ENCODE measurements around the gene FLT3LG. TPM values are rescaled to one million over a fixed set of nuclear protein-coding genes. Genes with fewer than 3 reads are reported as not detected.
A peak's percentile ranks its signal among the peaks of the same experiment; 100 is the strongest.

The FLT3LG gene
- total RNA-seq, 1 donor from 2014 or later, result 1.0 TPM

DNA sequence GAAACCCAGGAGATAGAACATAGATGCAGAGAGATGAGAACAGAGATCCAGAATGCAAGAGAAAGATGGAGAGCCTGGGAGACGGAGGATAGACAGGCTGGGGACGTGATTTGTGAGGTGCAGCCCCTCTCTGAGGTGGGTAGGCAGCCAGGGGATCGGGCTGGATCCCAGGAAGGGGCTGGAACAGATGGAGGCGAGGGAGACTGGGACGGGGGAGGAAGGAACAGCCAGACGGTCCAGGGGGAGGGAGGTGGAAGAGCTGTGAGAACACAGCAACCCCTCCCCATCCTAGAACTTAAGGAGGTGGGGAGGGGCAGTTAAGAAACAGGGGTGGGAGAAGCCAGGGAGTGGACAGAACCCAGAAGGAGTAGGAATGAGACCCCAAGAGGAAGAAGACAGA, 35.8 kb upstream of the FLT3LG start:
- Mint-ChIP-seq H3K4me3 (peak overlapping the region; percentile 31), H3K9me3 (no peaks in the 10 kb centered on the region), H3K4me1 (peaks cover 19% of the 10 kb centered on the region), H3K27me3 (ENCODE audit: low read depth) (peaks cover 98% of the 10 kb centered on the region), H3K27ac (ENCODE audit: unreplicated experiment) (no peak overlapping the region), H3K36me3 (ENCODE audit: low read depth) (no peaks in the 10 kb centered on the region)
- TF ChIP-seq, protein P1, sequence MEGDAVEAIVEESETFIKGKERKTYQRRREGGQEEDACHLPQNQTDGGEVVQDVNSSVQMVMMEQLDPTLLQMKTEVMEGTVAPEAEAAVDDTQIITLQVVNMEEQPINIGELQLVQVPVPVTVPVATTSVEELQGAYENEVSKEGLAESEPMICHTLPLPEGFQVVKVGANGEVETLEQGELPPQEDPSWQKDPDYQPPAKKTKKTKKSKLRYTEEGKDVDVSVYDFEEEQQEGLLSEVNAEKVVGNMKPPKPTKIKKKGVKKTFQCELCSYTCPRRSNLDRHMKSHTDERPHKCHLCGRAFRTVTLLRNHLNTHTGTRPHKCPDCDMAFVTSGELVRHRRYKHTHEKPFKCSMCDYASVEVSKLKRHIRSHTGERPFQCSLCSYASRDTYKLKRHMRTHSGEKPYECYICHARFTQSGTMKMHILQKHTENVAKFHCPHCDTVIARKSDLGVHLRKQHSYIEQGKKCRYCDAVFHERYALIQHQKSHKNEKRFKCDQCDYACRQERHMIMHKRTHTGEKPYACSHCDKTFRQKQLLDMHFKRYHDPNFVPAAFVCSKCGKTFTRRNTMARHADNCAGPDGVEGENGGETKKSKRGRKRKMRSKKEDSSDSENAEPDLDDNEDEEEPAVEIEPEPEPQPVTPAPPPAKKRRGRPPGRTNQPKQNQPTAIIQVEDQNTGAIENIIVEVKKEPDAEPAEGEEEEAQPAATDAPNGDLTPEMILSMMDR (conservative IDR thresholded peaks at IDR 0.05), result no peak
- no peak for DNase-seq (ENCODE audit: low read depth, low spot score)

- Mint-ChIP-seq H3K9me3 (no peaks in the 10 kb centered on the region), H3K27ac (ENCODE audit: unreplicated experiment) (no peak overlapping the region), H3K27me3 (ENCODE audit: low read depth) (peaks cover 92% of the 10 kb centered on the region), H3K36me3 (ENCODE audit: low read depth) (no peaks in the 10 kb centered on the region), H3K4me3 (peak overlapping the region; percentile 56), H3K4me1 (peaks cover 19% of the 10 kb centered on the region)
- TF ChIP-seq, protein P1 (conservative IDR thresholded peaks at IDR 0.05), result no peak
- no peak for DNase-seq (ENCODE audit: low read depth, low spot score)
Measured at GRCh38 chr19:49439836-49440235, 34.2 kb upstream of the FLT3LG start.

GRCh38 chr19:49440439-49441209, 33.4 kb upstream of the FLT3LG start:
- no peak for DNase-seq (ENCODE audit: low read depth, low spot score)
- H3K4me1 Mint-ChIP-seq, result peaks cover 19% of the 10 kb centered on the region
- H3K4me3 Mint-ChIP-seq, result peak overlapping the region; percentile 60
- no peaks in the 10 kb centered on the region for H3K9me3 Mint-ChIP-seq
- H3K36me3 Mint-ChIP-seq (ENCODE audit: low read depth), result no peaks in the 10 kb centered on the region
- no peak overlapping the region for H3K27ac Mint-ChIP-seq (ENCODE audit: unreplicated experiment)
- TF ChIP-seq, protein P1 (conservative IDR thresholded peaks at IDR 0.05), result no peak
- H3K27me3 Mint-ChIP-seq (ENCODE audit: low read depth), result peaks cover 84% of the 10 kb centered on the region

GRCh38 chr19:49441210-49441959, 32.6 kb upstream of the FLT3LG start, which contains the start of gene SLC17A7:
Gene SLC17A7, minus strand, starts transcription at chr19:49441527. Its CDS starts 148 bp downstream, at chr19:49441379.
- peaks cover 77% of the 10 kb centered on the region for H3K27me3 Mint-ChIP-seq (ENCODE audit: low read depth)
- no peaks in the 10 kb centered on the region for H3K36me3 Mint-ChIP-seq (ENCODE audit: low read depth)
- H3K27ac Mint-ChIP-seq (ENCODE audit: unreplicated experiment), result no peak within 1 kb of the TSS
- peaks cover 19% of the 10 kb centered on the region for H3K4me1 Mint-ChIP-seq
- DNase-seq (ENCODE audit: low read depth, low spot score), result no peak
- H3K4me3 Mint-ChIP-seq, result peak within 1 kb of the TSS; percentile 86
- no peaks in the 10 kb centered on the region for H3K9me3 Mint-ChIP-seq
- TF ChIP-seq, protein P1 (conservative IDR thresholded peaks at IDR 0.05), result no peak

- Mint-ChIP-seq H3K36me3 (ENCODE audit: low read depth) (no peaks in the 10 kb centered on the region), H3K4me1 (peaks cover 19% of the 10 kb centered on the region), H3K4me3 (peak overlapping the region; percentile 86), H3K27me3 (ENCODE audit: low read depth) (peaks cover 71% of the 10 kb centered on the region), H3K27ac (ENCODE audit: unreplicated experiment) (no peak overlapping the region), H3K9me3 (no peaks in the 10 kb centered on the region)
- TF ChIP-seq, protein P1 (conservative IDR thresholded peaks at IDR 0.05), result no peak
- no peak for DNase-seq (ENCODE audit: low read depth, low spot score)
Measured at GRCh38 chr19:49441960-49442350, 32.1 kb upstream of the FLT3LG start.

All from neural crest cell (in vitro differentiated cells).